ENCODE results near the gene PRDM16. TPM values are rescaled to one million over a fixed set of nuclear protein-coding genes. Genes with fewer than 3 reads are reported as not detected.

PRDM16 gene
- total and polyA plus RNA-seq, 2 of the 13 experiments (the other 11 are each of a cell fraction or from before 2014, with no cell fraction given): 0.15 to 0.81 TPM

GRCh38 chr1:3454811-3455618, 386.0 kb downstream of the PRDM16 start (continued):
- TF ChIP-seq, protein P1, sequence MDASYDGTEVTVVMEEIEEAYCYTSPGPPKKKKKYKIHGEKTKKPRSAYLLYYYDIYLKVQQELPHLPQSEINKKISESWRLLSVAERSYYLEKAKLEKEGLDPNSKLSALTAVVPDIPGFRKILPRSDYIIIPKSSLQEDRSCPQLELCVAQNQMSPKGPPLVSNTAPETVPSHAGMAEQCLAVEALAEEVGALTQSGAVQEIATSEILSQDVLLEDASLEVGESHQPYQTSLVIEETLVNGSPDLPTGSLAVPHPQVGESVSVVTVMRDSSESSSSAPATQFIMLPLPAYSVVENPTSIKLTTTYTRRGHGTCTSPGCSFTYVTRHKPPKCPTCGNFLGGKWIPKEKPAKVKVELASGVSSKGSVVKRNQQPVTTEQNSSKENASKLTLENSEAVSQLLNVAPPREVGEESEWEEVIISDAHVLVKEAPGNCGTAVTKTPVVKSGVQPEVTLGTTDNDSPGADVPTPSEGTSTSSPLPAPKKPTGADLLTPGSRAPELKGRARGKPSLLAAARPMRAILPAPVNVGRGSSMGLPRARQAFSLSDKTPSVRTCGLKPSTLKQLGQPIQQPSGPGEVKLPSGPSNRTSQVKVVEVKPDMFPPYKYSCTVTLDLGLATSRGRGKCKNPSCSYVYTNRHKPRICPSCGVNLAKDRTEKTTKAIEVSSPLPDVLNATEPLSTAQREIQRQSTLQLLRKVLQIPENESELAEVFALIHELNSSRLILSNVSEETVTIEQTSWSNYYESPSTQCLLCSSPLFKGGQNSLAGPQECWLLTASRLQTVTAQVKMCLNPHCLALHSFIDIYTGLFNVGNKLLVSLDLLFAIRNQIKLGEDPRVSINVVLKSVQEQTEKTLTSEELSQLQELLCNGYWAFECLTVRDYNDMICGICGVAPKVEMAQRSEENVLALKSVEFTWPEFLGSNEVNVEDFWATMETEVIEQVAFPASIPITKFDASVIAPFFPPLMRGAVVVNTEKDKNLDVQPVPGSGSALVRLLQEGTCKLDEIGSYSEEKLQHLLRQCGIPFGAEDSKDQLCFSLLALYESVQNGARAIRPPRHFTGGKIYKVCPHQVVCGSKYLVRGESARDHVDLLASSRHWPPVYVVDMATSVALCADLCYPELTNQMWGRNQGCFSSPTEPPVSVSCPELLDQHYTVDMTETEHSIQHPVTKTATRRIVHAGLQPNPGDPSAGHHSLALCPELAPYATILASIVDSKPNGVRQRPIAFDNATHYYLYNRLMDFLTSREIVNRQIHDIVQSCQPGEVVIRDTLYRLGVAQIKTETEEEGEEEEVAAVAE (CRISPR knock-in tag; IDR thresholded peaks at IDR 0.05; ENCODE audit: borderline replicate concordance): no peak; the same call in 1 of the 2 replicates
- TF ChIP-seq ZNF556 (CRISPR knock-in tag; IDR thresholded peaks at IDR 0.05; ENCODE audit: borderline replicate concordance) (0 out of 2 replicates have a peak, but pooled peaks have one; percentile 10), HNRNPL (IDR thresholded peaks at IDR 0.05; ENCODE audit: low read depth, low read length) (peak; percentile 58; the same call in 1 of the 2 replicates), CBX2 (IDR thresholded peaks at IDR 0.05; ENCODE audit: low read depth, low read length) (no peak), CBX2 (CRISPR knock-in tag; IDR thresholded peaks at IDR 0.05; ENCODE audit: low read depth) (no peak), ZBTB2 (CRISPR knock-in tag; IDR thresholded peaks at IDR 0.05; ENCODE audit: low read depth) (peak; percentile 51; the same call in 1 of the 2 replicates), ZNF280D (CRISPR knock-in tag; IDR thresholded peaks at IDR 0.05) (no peak), ZNF629 (CRISPR knock-in tag; conservative IDR thresholded peaks at IDR 0.05) (no peak)
- TF ChIP-seq, protein P2, sequence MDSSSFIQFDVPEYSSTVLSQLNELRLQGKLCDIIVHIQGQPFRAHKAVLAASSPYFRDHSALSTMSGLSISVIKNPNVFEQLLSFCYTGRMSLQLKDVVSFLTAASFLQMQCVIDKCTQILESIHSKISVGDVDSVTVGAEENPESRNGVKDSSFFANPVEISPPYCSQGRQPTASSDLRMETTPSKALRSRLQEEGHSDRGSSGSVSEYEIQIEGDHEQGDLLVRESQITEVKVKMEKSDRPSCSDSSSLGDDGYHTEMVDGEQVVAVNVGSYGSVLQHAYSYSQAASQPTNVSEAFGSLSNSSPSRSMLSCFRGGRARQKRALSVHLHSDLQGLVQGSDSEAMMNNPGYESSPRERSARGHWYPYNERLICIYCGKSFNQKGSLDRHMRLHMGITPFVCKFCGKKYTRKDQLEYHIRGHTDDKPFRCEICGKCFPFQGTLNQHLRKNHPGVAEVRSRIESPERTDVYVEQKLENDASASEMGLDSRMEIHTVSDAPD (CRISPR knock-in tag; IDR thresholded peaks at IDR 0.05): no peak
